T-helper 2 cell (primary cell): ENCODE measurements around the gene ELAC2.

Experiments
- DNase-seq, 5 experiments: peaks; one replicate each; pipeline versions ENCODE4 v3.0.0 to v3.0.0-alpha.2; 2012 to 2022

The ELAC2 gene

DNA sequence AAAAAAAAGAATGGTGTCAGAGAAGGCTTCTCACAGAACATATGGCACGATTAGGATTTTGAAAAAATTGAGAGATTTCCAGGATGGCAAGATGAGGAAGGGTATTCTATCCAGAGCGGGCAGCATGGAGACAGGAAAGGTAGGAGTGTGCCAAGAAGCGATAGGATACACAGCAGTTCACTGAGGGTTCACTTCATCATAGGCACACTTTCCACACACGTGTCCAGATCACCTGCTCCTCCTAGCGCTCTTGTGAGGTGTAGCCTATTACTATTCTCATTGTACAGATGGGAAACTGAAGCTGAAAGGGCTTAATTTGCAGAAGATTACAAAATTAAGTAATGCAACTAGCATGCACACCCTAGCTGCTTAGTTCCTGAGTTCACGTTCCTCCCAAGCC, 6.2 kb upstream of the ELAC2 start:
- no peak for DNase-seq

- DNase-seq: peak in 1 of 5 experiments; percentile 46
Measured at GRCh38 chr17:13016881-13017654, 759 bp downstream of the ELAC2 start.

DNA sequence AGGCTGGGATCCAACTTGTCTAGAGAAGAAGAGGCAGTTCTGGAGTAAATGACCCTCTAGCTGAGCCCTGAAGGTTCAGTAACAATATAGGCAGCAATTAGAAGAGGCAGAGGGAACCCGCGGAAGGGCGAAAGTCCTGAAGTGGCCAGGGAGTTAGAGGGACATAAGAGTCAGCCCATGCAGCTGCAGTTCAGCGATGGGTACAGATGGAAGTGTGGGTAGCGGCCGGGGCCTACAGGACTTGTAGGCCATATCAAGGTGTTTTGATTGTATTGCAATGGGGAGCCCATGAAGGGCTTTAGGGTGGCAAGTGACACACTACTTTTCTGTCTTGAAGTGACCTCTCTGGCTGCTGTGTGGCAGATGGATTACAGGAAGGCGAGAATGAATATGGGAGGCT, 3.0 kb downstream of the ELAC2 start:
- DNase-seq: no peak

DNA sequence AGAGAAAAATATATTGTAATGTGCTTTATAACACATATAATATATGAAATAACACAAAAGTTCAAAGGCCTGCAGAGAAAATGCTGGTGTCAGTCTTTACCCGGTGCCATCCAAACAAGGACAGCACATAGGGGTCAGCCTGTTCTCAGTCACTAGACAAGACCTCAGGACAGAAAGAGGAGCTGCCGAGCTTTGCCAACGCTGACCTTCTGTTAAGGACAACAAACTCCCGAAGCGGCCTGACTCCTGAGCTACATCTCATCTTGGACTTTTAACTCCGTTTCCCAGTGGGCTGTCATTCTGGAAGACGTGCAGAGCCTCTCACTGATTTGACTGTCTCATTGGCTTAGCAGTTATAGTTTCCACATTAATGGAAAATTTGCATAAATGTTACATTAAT, 6.9 kb downstream of the ELAC2 start:
- DNase-seq: no peak

- no peak for DNase-seq
Measured at GRCh38 chr17:13008461-13008860, 9.4 kb downstream of the ELAC2 start.

DNA sequence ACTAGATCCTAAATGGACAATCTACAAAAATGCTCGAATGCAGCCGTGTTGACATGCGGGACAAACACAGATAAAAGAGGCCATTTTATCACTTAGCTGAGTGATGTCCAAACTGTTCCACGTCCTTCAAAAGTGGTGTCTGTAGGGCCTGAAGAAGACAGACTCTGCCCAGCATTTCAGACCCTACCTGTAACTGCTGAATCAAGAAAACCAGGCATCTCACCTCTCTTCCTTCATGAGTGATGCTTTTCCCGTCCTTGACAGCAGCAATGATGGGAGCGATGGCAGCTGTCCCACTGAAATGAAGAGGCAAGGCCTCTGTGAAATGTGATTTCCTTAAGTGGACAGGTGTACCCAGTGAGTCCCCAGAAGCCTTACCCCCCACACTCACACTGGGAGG, 12.3 kb downstream of the ELAC2 start:
- DNase-seq: no peak

GRCh38 chr17:13004336-13004735, 13.5 kb downstream of the ELAC2 start:
- DNase-seq: no peak

DNA sequence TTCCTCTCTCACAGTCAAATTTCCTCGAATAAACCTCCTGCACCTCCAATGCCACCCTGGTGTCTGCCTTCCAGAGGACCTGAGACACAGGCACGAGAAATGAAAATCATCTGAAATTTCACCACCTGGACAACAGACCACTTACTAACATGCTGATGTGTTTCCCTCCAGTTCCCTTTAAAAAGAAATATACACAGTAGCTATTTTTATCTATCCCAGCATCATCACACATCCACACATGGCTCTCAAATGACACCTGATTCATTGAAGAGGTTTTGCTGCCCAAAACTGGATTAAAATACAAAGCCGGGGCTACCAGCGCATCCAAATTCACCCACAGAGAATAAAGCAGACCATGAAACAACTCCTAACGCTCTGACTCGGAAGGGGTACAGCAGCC, 13.9 kb downstream of the ELAC2 start:
- no peak for DNase-seq

DNA sequence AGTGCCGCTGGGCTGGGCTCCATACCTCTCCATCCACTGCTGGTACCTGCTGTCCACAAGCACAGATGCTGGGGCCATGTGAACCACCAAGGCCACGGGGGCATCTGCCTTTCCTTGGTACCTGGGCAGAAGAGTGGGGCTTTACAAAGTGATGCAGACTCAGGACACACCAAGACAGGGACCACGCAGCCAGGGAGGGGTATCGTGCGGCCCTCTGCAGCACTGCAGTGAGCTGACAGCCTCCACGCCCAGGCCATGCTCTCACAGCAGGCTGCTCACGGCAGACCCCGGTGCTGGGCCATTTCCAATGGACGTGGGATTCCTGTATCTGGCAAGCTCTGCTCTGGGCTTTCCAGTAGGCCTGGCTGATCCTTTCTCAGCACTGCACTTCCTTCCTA, 14.4 kb downstream of the ELAC2 start:
- DNase-seq: no peak

GRCh38 chr17:13002761-13003453, 14.9 kb downstream of the ELAC2 start:
- DNase-seq: peak in 3 of 5 experiments; percentile 25 to 27 (median 26)

GRCh38 chr17:13001991-13002615, 15.7 kb downstream of the ELAC2 start:
- no peak for DNase-seq

- no peak for DNase-seq
Measured at GRCh38 chr17:13000561-13000960, 17.3 kb downstream of the ELAC2 start.

GRCh38 chr17:12998874-12999273, 19.0 kb downstream of the ELAC2 start:
- no peak for DNase-seq

GRCh38 chr17:12998461-12998860, 19.4 kb downstream of the ELAC2 start:
- DNase-seq: no peak

- DNase-seq: no peak
Measured at GRCh38 chr17:12996941-12997340, 20.9 kb downstream of the ELAC2 start.

DNA sequence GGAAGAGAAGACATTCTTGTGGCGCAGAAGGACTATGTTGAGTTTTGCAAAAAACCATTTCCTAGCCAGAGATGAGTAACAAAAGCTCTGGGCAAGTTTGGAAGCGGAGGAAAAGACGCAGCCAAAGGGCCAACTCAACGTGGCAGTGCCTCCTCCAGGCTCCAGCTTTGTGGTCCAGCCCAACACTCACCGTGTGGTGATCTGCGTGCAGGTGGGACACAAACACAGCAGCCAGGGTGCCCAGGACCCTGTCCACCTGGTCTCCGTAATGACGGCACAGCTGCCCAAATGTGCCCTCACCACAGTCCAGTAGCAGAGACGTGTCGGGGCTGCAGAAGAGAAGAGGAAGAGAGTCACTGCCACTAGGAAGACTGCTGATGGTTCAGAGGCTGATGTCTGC, 21.5 kb downstream of the ELAC2 start:
- DNase-seq: no peak

GRCh38 chr17:12995896-12996295, 21.9 kb downstream of the ELAC2 start:
- DNase-seq: no peak

- DNase-seq: no peak
Measured at GRCh38 chr17:12995106-12995895, 22.5 kb downstream of the ELAC2 start.

DNA sequence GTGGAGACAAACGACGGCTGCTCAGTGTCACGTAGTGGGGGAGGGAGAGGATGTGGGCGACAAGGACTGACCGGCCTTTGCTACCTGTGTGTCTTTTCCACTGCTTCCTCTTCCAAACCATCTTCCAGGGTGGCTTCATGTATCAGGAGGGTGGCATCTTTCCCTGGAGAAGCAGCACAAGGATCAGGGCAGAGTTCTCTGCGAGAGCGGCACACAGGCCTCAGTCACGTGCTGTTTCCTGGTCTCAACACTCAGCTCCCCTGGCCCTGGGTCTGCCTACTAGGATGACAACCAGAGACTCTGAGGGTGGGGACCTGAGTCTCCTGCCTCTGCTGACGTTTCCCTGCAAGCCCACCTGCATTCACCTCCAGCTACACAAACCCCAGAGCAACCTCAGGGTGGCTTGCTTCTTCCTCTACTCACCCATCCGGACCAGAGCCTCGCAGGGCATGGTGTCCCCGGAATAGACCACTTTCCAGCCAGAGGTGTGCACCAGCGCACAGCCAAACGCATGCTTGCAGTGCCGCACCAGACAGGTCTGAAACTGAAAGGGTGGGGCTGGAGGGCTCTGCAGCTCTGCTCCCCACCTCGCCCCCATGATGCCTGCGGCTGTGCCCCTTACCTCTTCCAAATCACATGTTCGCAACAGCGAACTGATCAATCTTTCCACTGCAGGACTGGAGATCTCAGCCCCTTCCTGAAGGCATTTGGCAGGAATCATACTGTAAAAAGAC, 23.3 kb downstream of the ELAC2 start:
- DNase-seq: no peak

- no peak for DNase-seq
Measured at GRCh38 chr17:12993631-12994030, 24.2 kb downstream of the ELAC2 start.

- DNase-seq: no peak
Measured at GRCh38 chr17:12992676-12993075, 25.2 kb downstream of the ELAC2 start.

DNA sequence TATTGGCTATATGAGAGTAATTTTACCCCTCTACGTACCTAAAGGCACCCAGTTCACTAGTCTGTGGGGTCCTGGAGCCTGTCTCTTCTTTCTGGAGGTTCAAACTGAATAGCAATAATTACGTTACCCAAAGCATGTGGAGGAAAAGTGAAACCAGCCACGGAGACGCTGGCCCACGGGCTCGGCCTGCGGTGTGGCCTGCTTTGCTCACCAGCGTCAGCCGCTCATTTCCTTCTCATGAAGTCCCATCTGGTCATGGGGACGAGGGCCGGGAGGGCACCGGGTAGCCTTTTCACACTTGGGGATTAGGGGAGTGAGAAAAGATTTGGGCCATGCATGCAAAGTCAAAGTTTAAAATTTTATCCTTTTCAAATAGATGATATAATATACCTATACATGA, 26.9 kb downstream of the ELAC2 start:
- DNase-seq: no peak
